HG02798 (cell line): ENCODE results near the gene MKRN2OS.
"Not testable (repeated sequence)": the region's sequence is repeated elsewhere in the genome, so short reads cannot be mapped to it uniquely, and the experiment has no call there.

Experiments
- ATAC-seq: cut with Tn5 transposase; IDR thresholded peaks from one replicate; pipeline ENCODE4 v1.9.1; 2021; ENCODE audit warnings: mild to moderate bottlenecking; ENCODE audit not compliant: unreplicated experiment, poor library complexity

The MKRN2OS gene

GRCh38 chr3:12566976-12567375 is 21.7 kb upstream of the MKRN2OS start:
- no peak for ATAC-seq

GRCh38 chr3:12562451-12562850 is 17.2 kb upstream of the MKRN2OS start:
- ATAC-seq = no peak

GRCh38 chr3:12561397-12561796 is 16.1 kb upstream of the MKRN2OS start:
- ATAC-seq = no peak

- ATAC-seq = peak; percentile 45
These were observed 15.3 kb upstream of the MKRN2OS start for GRCh38 chr3:12560505-12561190.

- ATAC-seq = no peak
These were observed 14.2 kb upstream of the MKRN2OS start for GRCh38 chr3:12559520-12559919.

GRCh38 chr3:12558706-12559105 is 13.4 kb upstream of the MKRN2OS start:
- ATAC-seq = no peak

GRCh38 chr3:12557473-12558100 is 12.3 kb upstream of the MKRN2OS start:
- ATAC-seq = no peak

GRCh38 chr3:12556690-12557472 is 11.6 kb upstream of the MKRN2OS start, which contains the start of gene MKRN2:
TSS of gene MKRN2 (plus strand) at chr3:12557087. CDS start at chr3:12557151, 64 bp downstream.
- peak; percentile 90 for ATAC-seq

GRCh38 chr3:12556314-12556689 is 11.0 kb upstream of the MKRN2OS start:
- no peak for ATAC-seq

GRCh38 chr3:12553921-12554391 is 8.7 kb upstream of the MKRN2OS start:
- no peak for ATAC-seq

- no peak for ATAC-seq
These were observed 4.9 kb upstream of the MKRN2OS start for GRCh38 chr3:12549971-12550760.

- no peak for ATAC-seq
These were observed 437 bp downstream of the MKRN2OS start for GRCh38 chr3:12544652-12545472.

GRCh38 chr3:12543497-12543896 is 1.8 kb downstream of the MKRN2OS start:
- ATAC-seq = not testable (repeated sequence)

GRCh38 chr3:12541625-12542024 is 3.7 kb downstream of the MKRN2OS start:
- no peak for ATAC-seq

GRCh38 chr3:12536423-12536822 is 8.9 kb downstream of the MKRN2OS start:
- ATAC-seq = no peak

- no peak for ATAC-seq
These were observed 13.1 kb downstream of the MKRN2OS start for GRCh38 chr3:12532182-12532581.

- ATAC-seq = no peak
These were observed 17.5 kb downstream of the MKRN2OS start for GRCh38 chr3:12527757-12528143.

GRCh38 chr3:12522721-12523120 is 22.6 kb downstream of the MKRN2OS start:
- ATAC-seq = no peak

GRCh38 chr3:12521010-12521409 is 24.3 kb downstream of the MKRN2OS start:
- no peak for ATAC-seq
